Heart left ventricle (tissue), 16 donors: ENCODE data around the gene DGKG. TPM values are rescaled to one million over a fixed set of nuclear protein-coding genes. Genes with fewer than 3 reads are reported as not detected.
A peak's percentile ranks its signal among the peaks of the same experiment; 100 is the strongest.

Experiments
- ATAC-seq, 4 donors: fragments of 200-7000 bp; cut with Tn5 transposase; one replicate each; pipeline ENCODE4 v1.9.1; 2020 to 2022; ENCODE audit warnings: moderate library complexity in 4 of 4, mild to moderate bottlenecking in 3 of 4, moderate number of reproducible peaks in 1 of 4
- DNase-seq, 5 donors: peaks; one replicate each; pipeline ENCODE4 v3.0.0-alpha.2; 2020
- H3K27ac ChIP-seq, 12 donors: fragments of 200-600 bp; sonication (generic) in 4 of 12; one replicate each; pipeline versions ENCODE4 v1.5.0 to v1.8.0; 2016 to 2022; ENCODE audit warnings: mild to moderate bottlenecking in 2 of 12
- H3K27me3 ChIP-seq, 9 donors: fragments of 200-600 bp; sonication (generic) in 2 of 9; one replicate each; pipeline versions ENCODE4 v1.5.1 to v1.8.0; 2016 to 2022; ENCODE audit warnings: mild to moderate bottlenecking in 3 of 9
- H3K36me3 ChIP-seq, 9 donors: fragments of 200-600 bp; sonication (generic) in 2 of 9; one replicate each; pipeline versions ENCODE4 v1.5.0 to v1.8.0; 2018 to 2022; ENCODE audit warnings: mild to moderate bottlenecking in 2 of 9
- H3K4me1 ChIP-seq, 12 donors: fragments of 200-600 bp; sonication (generic) in 4 of 12; one replicate each; pipeline versions ENCODE4 v1.5.0 to v1.8.0; 2016 to 2022; ENCODE audit warnings: mild to moderate bottlenecking in 3 of 12
- H3K4me3 ChIP-seq, 12 donors: fragments of 200-600 bp; sonication (generic) in 4 of 12; one replicate each; pipeline versions ENCODE4 v1.5.0 to v1.8.0; 2017 to 2022; ENCODE audit warnings: mild to moderate bottlenecking in 9 of 12, moderate library complexity in 4 of 12
- H3K9me3 ChIP-seq, 12 donors: fragments of 200-600 bp; sonication (generic) in 4 of 12; one replicate each; pipeline versions ENCODE4 v1.5.0 to v1.8.0; 2016 to 2022; ENCODE audit warnings: mild to moderate bottlenecking in 1 of 12
- POLR2A ChIP-seq, 2 donors: fragments of 450-650 bp; IDR thresholded peaks; one replicate each; pipeline ENCODE4 v1.6.1; 2017; ENCODE audit warnings: antibody characterized with exemption in 2 of 2, mild to moderate bottlenecking in 2 of 2, moderate library complexity in 2 of 2
- WGBS, 4 donors: extraction: QIAGEN DNeasy Blood & Tissue Kit in 2 of 4; methylation state at CpG; one replicate each; pipeline versions ENCODE4 v1.1.5 to v1.1.7; 2013 to 2018; 5-methylcytosine and 5-hydroxymethylcytosine counted together
- intact Hi-C, 10 donors: fragments of 100-400 bp; cut with DNase I; formaldehyde crosslinking; loops; one replicate each; pipeline versions ENCODE4 v1.11.1 to v1.14.2; 2022
- polyA plus RNA-seq, 2 donors: library from polyadenylated mRNA; stranded (reverse); fragments of 200-250 nt; gene quantifications; one replicate each; pipeline ENCODE4 v1.2.3, GENCODE V29; 2013
- total RNA-seq, 9 donors: library from RNA; depleted of rRNA in 2 of 9; stranded (reverse); fragments of >200 nt in 2 of 9; fragmentation: NEBNext Ultra II Directional in 3 of 9; extraction: Animal tissue kit (Norgen Biotek cat#: 25700) in 3 of 9; gene quantifications; one replicate each; pipeline versions ENCODE4 v1.1.0 to v1.2.4, GENCODE V29; 2016 to 2023
- TF ChIP-seq, protein P1 (sequence below), 12 donors: fragments of 200-600 bp; sonication (generic) in 4 of 12; IDR thresholded peaks; one replicate each; pipeline versions ENCODE4 v1.5.0 to v1.8.0; 2018 to 2022; ENCODE audit warnings: antibody characterized with exemption in 12 of 12, mild to moderate bottlenecking in 5 of 12
- donor health status: ischemic (EF 13 %, LVEDD 7.1; RV severe dilation, severe dysfunction).
- donor health status: healthy with polysubstance abuse.
- donor health status: DM: no; HTN: yes; CAD: no.
- donor health status: DM: no; HTN: no; CAD: no.
- donor health status: ischemic (EF 25% LVEDD 6.9; RV normal size, moderate dysfunction).
- donor health status: ischemic (EF 25% LVEDD 5.7; RV mildly dilated, moderate dysfunction).
- donor health status: healthy.
- donor health status: DM: yes; HTN: yes; CAD: no.
- donor health status: ischemic (EF 35%, LVEDD 5.7; RV mildly dilated, moderate dysfunction).
- donor health status: nonischemic (EF 11% LVEDD 7.7; RV severe dilation, severe dysfunction).
- donor health status: DM: yes; HTN: yes; CAD: no.
- donor health status: PGD.
- donor health status: ischemic (EF 29% LVEDD 5.4; RV normal size, mild dysfunction).
- donor health status: nonischemic (EF 23%, LVEDD 6.1; RV moderate dilation, normal function).

The DGKG gene
- total and polyA plus RNA-seq, 11 donors = 9.0 to 59.3 (median 32.0) TPM

DNA sequence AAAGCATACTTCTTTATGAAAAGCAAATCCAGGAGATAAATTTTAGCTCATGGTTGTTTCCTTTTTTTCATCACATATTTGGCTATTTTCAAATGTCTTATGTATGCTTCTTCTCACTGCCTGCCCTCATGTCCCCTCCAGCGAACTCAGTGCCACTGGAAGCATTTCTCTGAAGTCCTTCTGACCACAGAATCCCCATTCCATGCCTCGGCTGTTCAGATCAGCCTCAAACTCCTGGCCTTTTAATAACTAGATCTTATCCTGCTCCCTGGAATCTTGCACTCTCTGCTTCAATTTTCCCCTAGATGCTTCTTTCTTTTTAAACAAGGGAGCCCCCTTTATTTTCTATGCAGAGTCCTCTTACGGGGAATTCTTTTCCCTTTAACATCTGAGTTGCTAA, 263.3 kb downstream of the DGKG start:
- WGBS, 4 donors = 77 to 82% (median 79%) methylated on average over 3 of the region's 3 CpGs
- Histone ChIP-seq H3K4me3 (peak overlapping the region in 1 of 12 donors; percentile 57), H3K27ac (no peak overlapping the region), H3K9me3 (no peaks in the 10 kb centered on the region), H3K36me3 (peaks cover 0 to 6% (median 0%) of the 10 kb centered on the region in 9 donors), H3K4me1 (peaks cover 0 to 47% (median 25%) of the 10 kb centered on the region in 12 donors), H3K27me3 (no peaks in the 10 kb centered on the region)
- intact Hi-C loops = loop anchor here in 1 of 10 donors (5.0 kb wide), 1 partner anchor 144 kb away; no protein-coding TSS in a partner anchor
- TF ChIP-seq, protein P1, sequence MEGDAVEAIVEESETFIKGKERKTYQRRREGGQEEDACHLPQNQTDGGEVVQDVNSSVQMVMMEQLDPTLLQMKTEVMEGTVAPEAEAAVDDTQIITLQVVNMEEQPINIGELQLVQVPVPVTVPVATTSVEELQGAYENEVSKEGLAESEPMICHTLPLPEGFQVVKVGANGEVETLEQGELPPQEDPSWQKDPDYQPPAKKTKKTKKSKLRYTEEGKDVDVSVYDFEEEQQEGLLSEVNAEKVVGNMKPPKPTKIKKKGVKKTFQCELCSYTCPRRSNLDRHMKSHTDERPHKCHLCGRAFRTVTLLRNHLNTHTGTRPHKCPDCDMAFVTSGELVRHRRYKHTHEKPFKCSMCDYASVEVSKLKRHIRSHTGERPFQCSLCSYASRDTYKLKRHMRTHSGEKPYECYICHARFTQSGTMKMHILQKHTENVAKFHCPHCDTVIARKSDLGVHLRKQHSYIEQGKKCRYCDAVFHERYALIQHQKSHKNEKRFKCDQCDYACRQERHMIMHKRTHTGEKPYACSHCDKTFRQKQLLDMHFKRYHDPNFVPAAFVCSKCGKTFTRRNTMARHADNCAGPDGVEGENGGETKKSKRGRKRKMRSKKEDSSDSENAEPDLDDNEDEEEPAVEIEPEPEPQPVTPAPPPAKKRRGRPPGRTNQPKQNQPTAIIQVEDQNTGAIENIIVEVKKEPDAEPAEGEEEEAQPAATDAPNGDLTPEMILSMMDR (IDR thresholded peaks at IDR 0.05) = no peak
- no peak for TF ChIP-seq POLR2A (IDR thresholded peaks at IDR 0.05)
- ATAC-seq = no peak
- no peak for DNase-seq

DNA sequence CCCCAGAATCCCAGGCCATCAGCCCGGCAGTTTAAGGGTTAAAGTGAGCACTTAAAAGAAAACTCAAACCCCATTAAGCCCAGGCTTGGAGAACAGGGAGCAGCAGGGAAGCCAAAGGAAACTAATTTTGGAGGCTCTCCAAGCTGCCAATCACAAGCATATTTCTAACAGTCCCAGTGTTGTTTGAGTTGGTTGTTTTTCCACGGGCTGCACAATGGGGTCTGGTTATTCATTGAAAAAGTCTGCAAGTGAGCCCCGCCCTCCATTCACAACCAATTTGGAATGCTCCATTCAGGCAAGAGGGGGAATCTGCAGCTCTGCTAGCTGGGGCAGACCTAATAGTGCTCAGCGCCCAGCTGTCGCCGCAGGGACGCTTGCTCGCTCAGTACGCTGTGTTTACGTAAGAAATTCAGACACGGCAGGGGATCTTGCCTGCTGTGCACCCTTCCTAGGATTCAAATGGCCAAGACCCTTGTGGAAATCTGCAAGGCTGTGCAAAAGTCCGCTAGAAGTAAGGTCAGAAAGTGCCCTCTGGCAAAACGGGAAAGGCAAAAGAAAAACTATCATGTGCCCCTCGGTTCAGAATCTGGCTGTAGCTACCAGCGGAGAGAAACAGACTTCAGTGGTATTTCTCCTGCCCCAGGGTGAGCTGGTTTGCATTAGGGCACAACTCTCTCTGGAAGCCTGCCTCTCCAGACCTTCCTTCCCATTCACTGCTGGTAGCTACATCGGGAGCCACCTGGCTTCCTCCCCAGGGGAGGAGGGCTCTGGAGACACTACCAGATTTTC, 264.2 kb downstream of the DGKG start:
- Histone ChIP-seq H3K9me3 (no peaks in the 10 kb centered on the region), H3K4me3 (peak overlapping the region in 11 of 12 donors; percentile 0 to 62 (median 49)), H3K27ac (peak overlapping the region in 5 of 12 donors; percentile 20 to 64 (median 43)), H3K4me1 (peaks cover 0 to 56% (median 25%) of the 10 kb centered on the region in 12 donors), H3K27me3 (no peaks in the 10 kb centered on the region), H3K36me3 (peaks cover 0 to 6% (median 0%) of the 10 kb centered on the region in 9 donors)
- intact Hi-C loops = loop anchor here in 1 of 10 donors (5.0 kb wide), 1 partner anchor 144 kb away; no protein-coding TSS in a partner anchor
- 0 to 1% (median 1%) methylated on average over 16 of the region's 16 CpGs for WGBS, 4 donors
- ATAC-seq = peak; percentile 84 to 94 (median 92)
- DNase-seq = peak; percentile 67 to 75 (median 69)
- TF ChIP-seq POLR2A (IDR thresholded peaks at IDR 0.05) = no peak
- TF ChIP-seq, protein P1 (IDR thresholded peaks at IDR 0.05) = no peak

DNA sequence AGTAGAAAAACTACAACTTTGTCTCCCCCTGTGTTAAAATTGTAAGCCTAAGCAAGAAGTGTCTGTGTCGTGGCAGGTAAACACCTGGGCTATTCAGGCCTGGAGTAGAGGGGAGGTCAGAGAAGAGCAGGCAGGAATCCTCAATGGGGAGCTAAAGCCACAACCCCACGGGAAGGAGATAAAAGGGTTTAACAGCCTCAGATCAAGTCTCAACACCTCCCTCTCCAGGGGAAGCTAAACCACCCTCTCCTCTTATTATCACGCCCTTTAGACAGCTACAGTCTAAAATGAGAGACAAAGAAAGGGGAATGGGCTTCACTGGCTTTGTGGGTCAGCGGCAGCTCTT, 264.7 kb downstream of the DGKG start:
- intact Hi-C loops = loop anchor here in 1 of 10 donors (5.0 kb wide), 1 partner anchor 145 kb away; no protein-coding TSS in a partner anchor
- Histone ChIP-seq H3K4me3 (peak overlapping the region in 9 of 12 donors; percentile 40 to 62 (median 50)), H3K36me3 (peaks cover 0 to 6% (median 0%) of the 10 kb centered on the region in 9 donors), H3K27ac (no peak overlapping the region), H3K27me3 (no peaks in the 10 kb centered on the region), H3K4me1 (peaks cover 0 to 56% (median 25%) of the 10 kb centered on the region in 12 donors), H3K9me3 (no peaks in the 10 kb centered on the region)
- ATAC-seq = no peak
- DNase-seq = no peak
- TF ChIP-seq, protein P1 (IDR thresholded peaks at IDR 0.05) = no peak
- TF ChIP-seq POLR2A (IDR thresholded peaks at IDR 0.05) = no peak
- 20 to 30% (median 26%) methylated on average over 4 of the region's 4 CpGs for WGBS, 4 donors

Other genes with a start within 250 kb of the DGKG start
- 1 to 10 TPM in 2 of 9 donors, under 1 TPM in 6, not detected in 1; 0.18 to 1.6 (median 0.76) TPM for gene CRYGS, start 182.1 kb upstream of the DGKG start, total RNA-seq
- gene CRYGS, start 182.1 kb upstream of the DGKG start, polyA plus RNA-seq = 1 to 10 TPM in 1 of 2 donors, under 1 TPM in 1; 0.32 to 2.7 TPM
- 1 to 10 TPM; 6.2 to 9.8 (median 7.6) TPM for gene TBCCD1, start 205.1 kb upstream of the DGKG start, total RNA-seq
- 10 to 100 TPM in 1 of 2 donors, 1 to 10 TPM in 1; 2.9 to 10.3 TPM for gene TBCCD1, start 205.1 kb upstream of the DGKG start, polyA plus RNA-seq
- gene DNAJB11, start 208.5 kb upstream of the DGKG start, total RNA-seq = 10 to 100 TPM; 17.3 to 37.7 (median 25.2) TPM
- gene DNAJB11, start 208.5 kb upstream of the DGKG start, polyA plus RNA-seq = 100 to 1,000 TPM in 1 of 2 donors, 10 to 100 TPM in 1; 33.7 to 151 TPM